Measurements from ENCODE around the gene POLA1.
A peak's percentile ranks its signal among the peaks of the same experiment; 100 is the strongest.

The POLA1 gene

GRCh38 chrX:24886916-24887315 is 193.2 kb downstream of the POLA1 start:
- no peaks in the 10 kb centered on the region for H3K27me3 ChIP-seq (ENCODE audit: control insufficient read depth in 3 of 3, insufficient read depth in 3 of 3, low read depth in 1 of 3, low read length in 3 of 3)
- no peak overlapping the region for H3K14ac ChIP-seq (ENCODE audit: low read length)
- no peak for DNase-seq (ENCODE audit: low spot score)
- H3K18ac ChIP-seq (ENCODE audit: low read length) = no peak overlapping the region
- H3K4me1 ChIP-seq (ENCODE audit: control insufficient read depth in 2 of 2, insufficient read depth in 1 of 2, low read depth in 1 of 2, low read length in 2 of 2) = no peaks in the 10 kb centered on the region
- no peak overlapping the region for H2AK5ac ChIP-seq (ENCODE audit: low read depth, low read length)
- no peak overlapping the region for H3K4ac ChIP-seq (ENCODE audit: low read length)
- no peak overlapping the region for H3K27ac ChIP-seq (replicated peaks; ENCODE audit: low read length)
- no CpG with 5 or more reads among the region's 4 CpGs for WGBS, 2 donors (ENCODE audit: extremely low coverage in 2 of 2, insufficient read length in 2 of 2, insufficient replicate concordance in 1 of 2)
- no peak overlapping the region for H3K4me2 ChIP-seq (ENCODE audit: insufficient read depth, low read length, poor library complexity, severe bottlenecking)
- H2AFZ ChIP-seq (ENCODE audit: low read length) = no peak overlapping the region
- H3K9me3 ChIP-seq (replicated peaks in 1 of 2; ENCODE audit: control insufficient read depth in 2 of 2, insufficient read depth in 1 of 2, low read depth in 1 of 2, low read length in 2 of 2) = no peaks in the 10 kb centered on the region
- no peak overlapping the region for H3K9ac ChIP-seq (ENCODE audit: low read depth, low read length, poor library complexity)
- H3K23ac ChIP-seq (ENCODE audit: low read depth, low read length, poor library complexity) = no peak overlapping the region
- H2BK120ac ChIP-seq (ENCODE audit: low read depth, low read length) = no peak overlapping the region
- no peak overlapping the region for H2BK5ac ChIP-seq (ENCODE audit: low read length)
- H4K8ac ChIP-seq (ENCODE audit: low read depth, low read length) = no peak overlapping the region
- H3K4me3 ChIP-seq (ENCODE audit: low read length in 2 of 2) = no peak overlapping the region
- no peak overlapping the region for H4K91ac ChIP-seq (ENCODE audit: low read depth, low read length, poor library complexity)
- no peaks in the 10 kb centered on the region for H3K79me1 ChIP-seq (ENCODE audit: low read depth, low read length)
- H2BK15ac ChIP-seq (ENCODE audit: low read length) = no peak overlapping the region
- H2BK12ac ChIP-seq (ENCODE audit: low read length) = no peak overlapping the region
- H3K36me3 ChIP-seq (replicated peaks in 1 of 2; ENCODE audit: control insufficient read depth in 2 of 2, insufficient read depth in 2 of 2, low read length in 2 of 2) = peaks cover 2 to 38% of the 10 kb centered on the region in 2 donors

GRCh38 chrX:24890677-24891076 is 197.0 kb downstream of the POLA1 start:
- H2BK5ac ChIP-seq (ENCODE audit: low read length) = no peak overlapping the region

GRCh38 chrX:24899391-24899790 is 205.7 kb downstream of the POLA1 start:
- DNase-seq (ENCODE audit: low spot score) = no peak
- Histone ChIP-seq H3K27ac (replicated peaks; ENCODE audit: low read length) (peak overlapping the region; percentile 56), H3K23ac (ENCODE audit: low read depth, low read length, poor library complexity) (no peak overlapping the region), H2BK120ac (ENCODE audit: low read depth, low read length) (no peak overlapping the region), H4K8ac (ENCODE audit: low read depth, low read length) (no peak overlapping the region), H3K9ac (ENCODE audit: low read depth, low read length, poor library complexity) (no peak overlapping the region), H3K14ac (ENCODE audit: low read length) (no peak overlapping the region), H2BK15ac (ENCODE audit: low read length) (no peak overlapping the region), H3K18ac (ENCODE audit: low read length) (no peak overlapping the region), H3K36me3 (replicated peaks in 1 of 2; ENCODE audit: control insufficient read depth in 2 of 2, insufficient read depth in 2 of 2, low read length in 2 of 2) (peaks cover 0 to 14% of the 10 kb centered on the region in 2 donors), H2BK12ac (ENCODE audit: low read length) (no peak overlapping the region), H3K79me1 (ENCODE audit: low read depth, low read length) (no peaks in the 10 kb centered on the region), H2AK5ac (ENCODE audit: low read depth, low read length) (no peak overlapping the region), H2AFZ (ENCODE audit: low read length) (no peak overlapping the region), H3K9me3 (replicated peaks in 1 of 2; ENCODE audit: control insufficient read depth in 2 of 2, insufficient read depth in 1 of 2, low read depth in 1 of 2, low read length in 2 of 2) (peaks cover 0 to 2% of the 10 kb centered on the region in 2 donors), H3K4me3 (ENCODE audit: low read length in 2 of 2) (no peak overlapping the region), H3K27me3 (ENCODE audit: control insufficient read depth in 3 of 3, insufficient read depth in 3 of 3, low read depth in 1 of 3, low read length in 3 of 3) (no peaks in the 10 kb centered on the region), H3K4ac (ENCODE audit: low read length) (no peak overlapping the region), H3K4me1 (ENCODE audit: control insufficient read depth in 2 of 2, insufficient read depth in 1 of 2, low read depth in 1 of 2, low read length in 2 of 2) (peaks cover 0 to 5% of the 10 kb centered on the region in 2 donors), H4K91ac (ENCODE audit: low read depth, low read length, poor library complexity) (no peak overlapping the region), H3K4me2 (ENCODE audit: insufficient read depth, low read length, poor library complexity, severe bottlenecking) (no peak overlapping the region), H2BK5ac (ENCODE audit: low read length) (no peak overlapping the region)
- no CpG with 5 or more reads among the region's 6 CpGs for WGBS, 2 donors (ENCODE audit: extremely low coverage in 2 of 2, insufficient read length in 2 of 2, insufficient replicate concordance in 1 of 2)

More at GRCh38 chrX:24890677-24891076, 197.0 kb downstream of the POLA1 start:
- Histone ChIP-seq H2BK120ac (ENCODE audit: low read depth, low read length) (no peak overlapping the region), H3K36me3 (replicated peaks in 1 of 2; ENCODE audit: control insufficient read depth in 2 of 2, insufficient read depth in 2 of 2, low read length in 2 of 2) (peaks cover 2 to 42% of the 10 kb centered on the region in 2 donors), H4K8ac (ENCODE audit: low read depth, low read length) (no peak overlapping the region), H3K27ac (replicated peaks; ENCODE audit: low read length) (no peak overlapping the region), H3K4me2 (ENCODE audit: insufficient read depth, low read length, poor library complexity, severe bottlenecking) (no peak overlapping the region), H4K91ac (ENCODE audit: low read depth, low read length, poor library complexity) (no peak overlapping the region), H3K79me1 (ENCODE audit: low read depth, low read length) (no peaks in the 10 kb centered on the region), H2AK5ac (ENCODE audit: low read depth, low read length) (no peak overlapping the region), H3K9me3 (replicated peaks in 1 of 2; ENCODE audit: control insufficient read depth in 2 of 2, insufficient read depth in 1 of 2, low read depth in 1 of 2, low read length in 2 of 2) (peaks cover 2 to 11% of the 10 kb centered on the region in 2 donors), H3K18ac (ENCODE audit: low read length) (no peak overlapping the region), H3K27me3 (ENCODE audit: control insufficient read depth in 3 of 3, insufficient read depth in 3 of 3, low read depth in 1 of 3, low read length in 3 of 3) (no peaks in the 10 kb centered on the region), H3K9ac (ENCODE audit: low read depth, low read length, poor library complexity) (no peak overlapping the region), H3K4me1 (ENCODE audit: control insufficient read depth in 2 of 2, insufficient read depth in 1 of 2, low read depth in 1 of 2, low read length in 2 of 2) (peaks cover 0 to 1% of the 10 kb centered on the region in 2 donors), H3K14ac (ENCODE audit: low read length) (no peak overlapping the region), H2BK12ac (ENCODE audit: low read length) (no peak overlapping the region), H2AFZ (ENCODE audit: low read length) (no peak overlapping the region), H3K23ac (ENCODE audit: low read depth, low read length, poor library complexity) (no peak overlapping the region), H2BK15ac (ENCODE audit: low read length) (no peak overlapping the region), H3K4me3 (ENCODE audit: low read length in 2 of 2) (no peak overlapping the region), H3K4ac (ENCODE audit: low read length) (no peak overlapping the region)
- no CpG with 5 or more reads among the region's 2 CpGs for WGBS, 2 donors (ENCODE audit: extremely low coverage in 2 of 2, insufficient read length in 2 of 2, insufficient replicate concordance in 1 of 2)
- no peak for DNase-seq (ENCODE audit: low spot score)

- no CpG with 5 or more reads among the region's 1 CpG for whole genome bisulfite sequencing, 2 donors (ENCODE audit: extremely low coverage in 2 of 2, insufficient read length in 2 of 2, insufficient replicate concordance in 1 of 2)
- H2BK15ac ChIP-seq (ENCODE audit: low read length) = no peak overlapping the region
- H3K4me2 ChIP-seq (ENCODE audit: insufficient read depth, low read length, poor library complexity, severe bottlenecking) = no peak overlapping the region
- H3K14ac ChIP-seq (ENCODE audit: low read length) = no peak overlapping the region
- no peak overlapping the region for H3K18ac ChIP-seq (ENCODE audit: low read length)
- H3K4me3 ChIP-seq (ENCODE audit: low read length in 2 of 2) = no peak overlapping the region
- H3K9me3 ChIP-seq (replicated peaks in 1 of 2; ENCODE audit: control insufficient read depth in 2 of 2, insufficient read depth in 1 of 2, low read depth in 1 of 2, low read length in 2 of 2) = no peaks in the 10 kb centered on the region
- no peak overlapping the region for H2AFZ ChIP-seq (ENCODE audit: low read length)
- DNase-seq (ENCODE audit: low spot score) = no peak
- H4K8ac ChIP-seq (ENCODE audit: low read depth, low read length) = no peak overlapping the region
- no peak overlapping the region for H2BK120ac ChIP-seq (ENCODE audit: low read depth, low read length)
- H3K4me1 ChIP-seq (ENCODE audit: control insufficient read depth in 2 of 2, insufficient read depth in 1 of 2, low read depth in 1 of 2, low read length in 2 of 2) = peaks cover 0 to 4% of the 10 kb centered on the region in 2 donors
- H4K91ac ChIP-seq (ENCODE audit: low read depth, low read length, poor library complexity) = no peak overlapping the region
- no peaks in the 10 kb centered on the region for H3K27me3 ChIP-seq (ENCODE audit: control insufficient read depth in 3 of 3, insufficient read depth in 3 of 3, low read depth in 1 of 3, low read length in 3 of 3)
- peaks cover 0 to 16% of the 10 kb centered on the region in 2 donors for H3K36me3 ChIP-seq (replicated peaks in 1 of 2; ENCODE audit: control insufficient read depth in 2 of 2, insufficient read depth in 2 of 2, low read length in 2 of 2)
- H3K4ac ChIP-seq (ENCODE audit: low read length) = no peak overlapping the region
- no peaks in the 10 kb centered on the region for H3K79me1 ChIP-seq (ENCODE audit: low read depth, low read length)
- H2BK5ac ChIP-seq (ENCODE audit: low read length) = no peak overlapping the region
- no peak overlapping the region for H3K27ac ChIP-seq (replicated peaks; ENCODE audit: low read length)
- no peak overlapping the region for H2BK12ac ChIP-seq (ENCODE audit: low read length)
- no peak overlapping the region for H2AK5ac ChIP-seq (ENCODE audit: low read depth, low read length)
- H3K9ac ChIP-seq (ENCODE audit: low read depth, low read length, poor library complexity) = no peak overlapping the region
- H3K23ac ChIP-seq (ENCODE audit: low read depth, low read length, poor library complexity) = no peak overlapping the region
These were observed 206.5 kb downstream of the POLA1 start for GRCh38 chrX:24900234-24900633.

All from neuronal stem cell (in vitro differentiated cells).